ENCODE data around the gene ZNF865.

- TF ChIP-seq, protein P1, sequence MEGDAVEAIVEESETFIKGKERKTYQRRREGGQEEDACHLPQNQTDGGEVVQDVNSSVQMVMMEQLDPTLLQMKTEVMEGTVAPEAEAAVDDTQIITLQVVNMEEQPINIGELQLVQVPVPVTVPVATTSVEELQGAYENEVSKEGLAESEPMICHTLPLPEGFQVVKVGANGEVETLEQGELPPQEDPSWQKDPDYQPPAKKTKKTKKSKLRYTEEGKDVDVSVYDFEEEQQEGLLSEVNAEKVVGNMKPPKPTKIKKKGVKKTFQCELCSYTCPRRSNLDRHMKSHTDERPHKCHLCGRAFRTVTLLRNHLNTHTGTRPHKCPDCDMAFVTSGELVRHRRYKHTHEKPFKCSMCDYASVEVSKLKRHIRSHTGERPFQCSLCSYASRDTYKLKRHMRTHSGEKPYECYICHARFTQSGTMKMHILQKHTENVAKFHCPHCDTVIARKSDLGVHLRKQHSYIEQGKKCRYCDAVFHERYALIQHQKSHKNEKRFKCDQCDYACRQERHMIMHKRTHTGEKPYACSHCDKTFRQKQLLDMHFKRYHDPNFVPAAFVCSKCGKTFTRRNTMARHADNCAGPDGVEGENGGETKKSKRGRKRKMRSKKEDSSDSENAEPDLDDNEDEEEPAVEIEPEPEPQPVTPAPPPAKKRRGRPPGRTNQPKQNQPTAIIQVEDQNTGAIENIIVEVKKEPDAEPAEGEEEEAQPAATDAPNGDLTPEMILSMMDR (IDR thresholded peaks at IDR 0.05; ENCODE audit: insufficient read depth, low read depth, low read length), result no peak
- no peak for TF ChIP-seq EZH2 (IDR thresholded peaks at IDR 0.05; ENCODE audit: insufficient read depth, low read length)
Observed at GRCh38 chr19:55644191-55644833, 38.9 kb downstream of the ZNF865 start.
